HEK293 (cell line): ENCODE measurements around the gene TMEM145.

Experiments used
- CTCF ChIA-PET: fragments of 350-600 bp; formaldehyde crosslinking; extraction: SDS; loops from one replicate; lab custom pipeline; 2021; ENCODE audit warnings: antibody characterized with exemption; lab: Yijun Ruan, JAX
- POLR2A ChIA-PET: fragments of 300-600 bp; formaldehyde crosslinking; extraction: SDS; loops from one replicate; lab custom pipeline; 2020; ENCODE audit warnings: antibody characterized with exemption, inconsistent platforms; lab: Yijun Ruan, JAX
- H3K27ac ChIP-seq: fragments of 200-500 bp; sonication (Bioruptor generic); 2 replicates; pipeline ENCODE4 v1.5.1; 2014; ENCODE audit warnings: low read depth, low read length, control low read depth, inconsistent platforms; ENCODE audit errors: extremely low read depth
- H3K36me3 ChIP-seq, 2 experiments: fragments of 200-500 bp in 1 of 2; sonication (Bioruptor generic) in 1 of 2; 1 replicate in 1 of 2; 2 replicates in 1 of 2; pipeline ENCODE4 v1.5.1; 2014 to 2017; ENCODE audit warnings: inconsistent platforms in 2 of 2, low read length in 2 of 2; ENCODE audit not compliant: control insufficient read depth in 2 of 2, insufficient read depth in 1 of 2
- H3K4me1 ChIP-seq: fragments of 200-500 bp; sonication (Bioruptor generic); 2 replicates; pipeline ENCODE4 v1.5.1; 2014; ENCODE audit warnings: mild to moderate bottlenecking, low read length, inconsistent platforms; ENCODE audit not compliant: control insufficient read depth, insufficient read depth
- H3K4me3 ChIP-seq: 2 replicates; pipeline ENCODE4 v1.5.1; 2011; ENCODE audit warnings: low read depth, mild to moderate bottlenecking, control low read depth, low read length, moderate library complexity
- H3K9me3 ChIP-seq: fragments of 200-500 bp; sonication (Bioruptor generic); 2 replicates; pipeline ENCODE4 v1.5.1; 2014; ENCODE audit warnings: low read depth, low read length, inconsistent platforms; ENCODE audit not compliant: control insufficient read depth, insufficient read depth
- BCL11A ChIP-seq: fragments of 450-650 bp; formaldehyde crosslinking; IDR thresholded peaks from 2 replicates; pipeline ENCODE4 v1.5.1; 2016; ENCODE audit warnings: low read depth, missing biosample characterization, missing genetic modification characterization
- BCL11B ChIP-seq: fragments of 450-650 bp; formaldehyde crosslinking; IDR thresholded peaks from 2 replicates; pipeline ENCODE4 v1.5.1; 2016; ENCODE audit warnings: low read depth, missing biosample characterization, missing genetic modification characterization
- KLF1 ChIP-seq: fragments of 450-650 bp; formaldehyde crosslinking; IDR thresholded peaks from 2 replicates; pipeline ENCODE4 v1.5.1; 2016; ENCODE audit warnings: missing biosample characterization, missing genetic modification characterization
- KLF9 ChIP-seq: fragments of 450-650 bp; formaldehyde crosslinking; IDR thresholded peaks from 2 replicates; pipeline ENCODE4 v1.5.1; 2016; ENCODE audit warnings: missing biosample characterization, missing genetic modification characterization, low read depth
- PRDM1 ChIP-seq: fragments of 450-650 bp; formaldehyde crosslinking; IDR thresholded peaks from 2 replicates; pipeline ENCODE4; 2016; ENCODE audit warnings: missing biosample characterization, missing genetic modification characterization
- ZBTB17 ChIP-seq: fragments of 450-650 bp; formaldehyde crosslinking; IDR thresholded peaks from 2 replicates; pipeline ENCODE4 v1.5.1; 2016; ENCODE audit warnings: missing biosample characterization, missing genetic modification characterization
- ZBTB20 ChIP-seq: fragments of 450-650 bp; formaldehyde crosslinking; IDR thresholded peaks from 2 replicates; pipeline ENCODE4 v1.5.1; 2016; ENCODE audit warnings: missing biosample characterization, missing genetic modification characterization
- ZIC2 ChIP-seq: fragments of 450-650 bp; formaldehyde crosslinking; IDR thresholded peaks from 2 replicates; pipeline ENCODE4 v1.5.1; 2016; ENCODE audit warnings: missing biosample characterization, missing genetic modification characterization
- ZNF335 ChIP-seq: fragments of 450-650 bp; formaldehyde crosslinking; conservative IDR thresholded peaks from 2 replicates; pipeline ENCODE4 v1.5.1; 2016; ENCODE audit warnings: missing biosample characterization, missing genetic modification characterization
- ZNF366 ChIP-seq: fragments of 450-650 bp; formaldehyde crosslinking; conservative IDR thresholded peaks from 2 replicates; pipeline ENCODE4 v1.5.1; 2016; ENCODE audit warnings: missing biosample characterization, missing genetic modification characterization
- ZNF394 ChIP-seq: fragments of 450-650 bp; formaldehyde crosslinking; IDR thresholded peaks from 2 replicates; pipeline ENCODE4 v1.5.1; 2016; ENCODE audit warnings: missing biosample characterization, missing genetic modification characterization, mild to moderate bottlenecking, moderate library complexity, borderline replicate concordance
- ZNF473 ChIP-seq: fragments of 450-650 bp; formaldehyde crosslinking; IDR thresholded peaks from 2 replicates; pipeline ENCODE4 v1.5.1; 2017; ENCODE audit warnings: missing biosample characterization, missing genetic modification characterization
- ZNF544 ChIP-seq: fragments of 450-650 bp; formaldehyde crosslinking; IDR thresholded peaks from 2 replicates; pipeline ENCODE4 v1.5.0; 2017; ENCODE audit warnings: missing biosample characterization, missing genetic modification characterization
- ZNF548 ChIP-seq: fragments of 450-650 bp; formaldehyde crosslinking; IDR thresholded peaks from 2 replicates; pipeline ENCODE4 v1.5.1; 2016; ENCODE audit warnings: missing biosample characterization, missing genetic modification characterization
- ZNF596 ChIP-seq: fragments of 450-650 bp; IDR thresholded peaks from 2 replicates; pipeline ENCODE4 v1.5.0; 2018; ENCODE audit warnings: missing biosample characterization, mild to moderate bottlenecking, missing genetic modification characterization, moderate library complexity
- ZNF626 ChIP-seq: fragments of 450-650 bp; sonication (Bioruptor Pico); formaldehyde crosslinking; IDR thresholded peaks from 2 replicates; pipeline ENCODE4 v1.5.1; 2018; ENCODE audit warnings: missing biosample characterization, missing genetic modification characterization, inconsistent platforms
- ZNF791 ChIP-seq: fragments of 450-650 bp; formaldehyde crosslinking; IDR thresholded peaks from 2 replicates; pipeline ENCODE4 v1.5.1; 2016; ENCODE audit warnings: missing biosample characterization, missing genetic modification characterization
- ZNF830 ChIP-seq: fragments of 450-650 bp; IDR thresholded peaks from 2 replicates; pipeline ENCODE4 v1.5.0; 2018; ENCODE audit warnings: missing biosample characterization, missing genetic modification characterization, low read depth, mild to moderate bottlenecking, moderate library complexity
- ZXDB ChIP-seq: fragments of 450-650 bp; formaldehyde crosslinking; IDR thresholded peaks from 2 replicates; pipeline ENCODE4 v1.5.1; 2016; ENCODE audit warnings: missing biosample characterization, missing genetic modification characterization
- TF ChIP-seq, protein P1 (sequence below): fragments of 450-650 bp; formaldehyde crosslinking; IDR thresholded peaks from 2 replicates; pipeline ENCODE4 v1.5.1; 2016; ENCODE audit warnings: missing biosample characterization, missing genetic modification characterization
- TF ChIP-seq, protein P2 (sequence below): fragments of 450-650 bp; formaldehyde crosslinking; conservative IDR thresholded peaks from 2 replicates; pipeline ENCODE4 v1.5.1; 2016; ENCODE audit warnings: low read depth, missing biosample characterization, missing genetic modification characterization

Gene TMEM145

DNA sequence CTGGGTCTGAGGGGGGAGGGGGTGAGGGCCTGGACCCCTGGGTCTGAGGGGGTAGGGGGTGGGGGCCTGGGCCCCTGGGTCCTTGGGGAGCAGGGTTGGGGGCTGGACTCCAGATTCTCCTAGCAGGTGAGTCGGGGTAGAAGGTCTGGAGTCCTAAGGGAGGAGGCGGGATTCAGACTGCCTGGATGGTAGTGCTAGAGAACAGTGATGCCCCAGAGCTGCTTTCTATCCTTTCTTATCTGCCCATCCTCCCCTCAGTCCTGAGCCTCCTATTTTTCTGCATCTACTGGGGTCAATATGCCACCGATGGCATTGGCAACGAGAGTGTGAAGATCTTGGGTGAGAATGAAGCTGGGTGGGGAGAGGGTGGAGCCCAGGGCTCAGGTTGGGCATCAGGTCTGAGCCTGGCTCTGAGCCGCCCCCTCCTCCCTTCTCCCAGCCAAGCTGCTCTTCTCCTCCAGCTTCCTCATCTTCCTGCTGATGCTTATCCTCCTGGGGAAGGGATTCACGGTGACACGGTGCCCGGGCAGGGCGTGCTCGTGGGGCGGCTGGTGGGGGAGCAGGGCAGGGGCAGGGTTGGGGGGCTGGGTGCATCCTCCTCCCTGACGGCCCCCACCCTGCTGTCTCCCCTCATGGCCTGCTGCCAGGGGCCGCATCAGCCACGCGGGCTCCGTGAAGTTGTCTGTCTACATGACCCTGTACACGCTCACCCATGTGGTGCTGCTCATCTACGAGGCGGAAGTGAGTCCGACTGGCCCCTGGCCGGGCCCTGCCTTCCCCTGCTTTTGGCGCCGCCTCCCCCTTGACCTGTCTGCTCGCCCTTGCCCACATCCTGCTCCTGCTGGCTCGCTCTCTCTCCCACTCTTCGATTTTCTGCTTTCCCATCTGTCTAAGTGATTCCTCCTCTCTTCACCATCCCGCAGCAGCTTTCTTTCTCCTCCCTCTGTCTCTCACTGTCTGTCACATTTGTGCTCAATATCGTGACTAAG is 3.4 kb downstream of the TMEM145 start:
- Histone ChIP-seq H3K27ac (no peak overlapping the region), H3K4me1 (no peaks in the 10 kb centered on the region; the same call in 1 of the 2 replicates), H3K4me3 (no peak overlapping the region), H3K36me3 (no peaks in the 10 kb centered on the region; a peak in 1 of 3 replicates), H3K9me3 (no peaks in the 10 kb centered on the region)
- POLR2A ChIA-PET = interaction anchor here (1.2 to 2.0 kb wide), 2 partner anchors 10 to 73 kb away, joined by 3 to 7 read pairs; no protein-coding TSS in a partner anchor
- CTCF ChIA-PET = interaction anchor here (0.6 to 0.9 kb wide), 2 partner anchors 21 to 30 kb away, joined by 3 to 4 read pairs; no protein-coding TSS in a partner anchor
- no peak for TF ChIP-seq ZNF830 (tag by site-specific recombination)
- TF ChIP-seq, protein P1, sequence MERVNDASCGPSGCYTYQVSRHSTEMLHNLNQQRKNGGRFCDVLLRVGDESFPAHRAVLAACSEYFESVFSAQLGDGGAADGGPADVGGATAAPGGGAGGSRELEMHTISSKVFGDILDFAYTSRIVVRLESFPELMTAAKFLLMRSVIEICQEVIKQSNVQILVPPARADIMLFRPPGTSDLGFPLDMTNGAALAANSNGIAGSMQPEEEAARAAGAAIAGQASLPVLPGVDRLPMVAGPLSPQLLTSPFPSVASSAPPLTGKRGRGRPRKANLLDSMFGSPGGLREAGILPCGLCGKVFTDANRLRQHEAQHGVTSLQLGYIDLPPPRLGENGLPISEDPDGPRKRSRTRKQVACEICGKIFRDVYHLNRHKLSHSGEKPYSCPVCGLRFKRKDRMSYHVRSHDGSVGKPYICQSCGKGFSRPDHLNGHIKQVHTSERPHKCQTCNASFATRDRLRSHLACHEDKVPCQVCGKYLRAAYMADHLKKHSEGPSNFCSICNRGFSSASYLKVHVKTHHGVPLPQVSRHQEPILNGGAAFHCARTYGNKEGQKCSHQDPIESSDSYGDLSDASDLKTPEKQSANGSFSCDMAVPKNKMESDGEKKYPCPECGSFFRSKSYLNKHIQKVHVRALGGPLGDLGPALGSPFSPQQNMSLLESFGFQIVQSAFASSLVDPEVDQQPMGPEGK (tag by site-specific recombination) = peak; percentile 30; the same call in 1 of the 2 replicates
- no peak for TF ChIP-seq ZNF548 (tag by site-specific recombination)
- no peak for TF ChIP-seq BCL11B (tag by site-specific recombination)
- no peak for TF ChIP-seq KLF9
- TF ChIP-seq ZNF366 (tag by site-specific recombination) = peak; percentile 30; the same call in 1 of the 2 replicates
- TF ChIP-seq KLF1 (tag by site-specific recombination) = 0 out of 2 replicates have a peak, but pooled peaks have one; percentile 15
- TF ChIP-seq ZNF626 (tag by site-specific recombination) = no peak
- no peak for TF ChIP-seq ZNF791
- TF ChIP-seq BCL11A (tag by site-specific recombination) = no peak
- no peak for TF ChIP-seq ZNF473 (tag by site-specific recombination)
- TF ChIP-seq ZBTB17 (tag by site-specific recombination) = peak; percentile 45
- TF ChIP-seq ZIC2 (tag by site-specific recombination) = no peak
- TF ChIP-seq ZXDB (tag by site-specific recombination) = no peak
- peak; percentile 56; the same call in 1 of the 2 replicates for TF ChIP-seq ZNF394
- TF ChIP-seq ZBTB20 = 0 out of 2 replicates have a peak, but pooled peaks have one; percentile 33
- TF ChIP-seq ZNF335 (tag by site-specific recombination) = no peak
- peak; percentile 61 for TF ChIP-seq PRDM1 (tag by site-specific recombination)
- no peak for TF ChIP-seq ZNF544 (tag by site-specific recombination)
- no peak for TF ChIP-seq ZNF596 (tag by site-specific recombination)
- TF ChIP-seq, protein P2, sequence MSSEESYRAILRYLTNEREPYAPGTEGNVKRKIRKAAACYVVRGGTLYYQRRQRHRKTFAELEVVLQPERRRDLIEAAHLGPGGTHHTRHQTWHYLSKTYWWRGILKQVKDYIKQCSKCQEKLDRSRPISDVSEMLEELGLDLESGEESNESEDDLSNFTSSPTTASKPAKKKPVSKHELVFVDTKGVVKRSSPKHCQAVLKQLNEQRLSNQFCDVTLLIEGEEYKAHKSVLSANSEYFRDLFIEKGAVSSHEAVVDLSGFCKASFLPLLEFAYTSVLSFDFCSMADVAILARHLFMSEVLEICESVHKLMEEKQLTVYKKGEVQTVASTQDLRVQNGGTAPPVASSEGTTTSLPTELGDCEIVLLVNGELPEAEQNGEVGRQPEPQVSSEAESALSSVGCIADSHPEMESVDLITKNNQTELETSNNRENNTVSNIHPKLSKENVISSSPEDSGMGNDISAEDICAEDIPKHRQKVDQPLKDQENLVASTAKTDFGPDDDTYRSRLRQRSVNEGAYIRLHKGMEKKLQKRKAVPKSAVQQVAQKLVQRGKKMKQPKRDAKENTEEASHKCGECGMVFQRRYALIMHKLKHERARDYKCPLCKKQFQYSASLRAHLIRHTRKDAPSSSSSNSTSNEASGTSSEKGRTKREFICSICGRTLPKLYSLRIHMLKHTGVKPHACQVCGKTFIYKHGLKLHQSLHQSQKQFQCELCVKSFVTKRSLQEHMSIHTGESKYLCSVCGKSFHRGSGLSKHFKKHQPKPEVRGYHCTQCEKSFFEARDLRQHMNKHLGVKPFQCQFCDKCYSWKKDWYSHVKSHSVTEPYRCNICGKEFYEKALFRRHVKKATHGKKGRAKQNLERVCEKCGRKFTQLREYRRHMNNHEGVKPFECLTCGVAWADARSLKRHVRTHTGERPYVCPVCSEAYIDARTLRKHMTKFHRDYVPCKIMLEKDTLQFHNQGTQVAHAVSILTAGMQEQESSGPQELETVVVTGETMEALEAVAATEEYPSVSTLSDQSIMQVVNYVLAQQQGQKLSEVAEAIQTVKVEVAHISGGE (tag by site-specific recombination) = peak; percentile 82
